OCI-LY7 (cell line): ENCODE measurements around the gene DOCK1. TPM values are rescaled to one million over a fixed set of nuclear protein-coding genes. Genes with fewer than 3 reads are reported as not detected.

ENCODE experiments used
- BruUV-seq: library from RNA; stranded (reverse); fragments of 400-500 nt; replicated peaks from 2 replicates; lab custom pipeline; 2021; lab: Mats Ljungman, UMichigan
- CTCF ChIA-PET: fragments of 300-600 bp; sonication (Branson Sonifier 250); formaldehyde crosslinking; loops from one replicate; lab custom pipeline; 2022; ENCODE audit warnings: antibody characterized with exemption; ENCODE audit not compliant: unreplicated experiment; lab: Charles Lee
- POLR2A ChIA-PET: fragments of 300-600 bp; sonication (Branson Sonifier 250); formaldehyde crosslinking; loops from one replicate; lab custom pipeline; 2022; ENCODE audit warnings: antibody characterized with exemption; lab: Charles Lee
- DNase-seq: peaks from one replicate; pipeline ENCODE4 v3.0.0-alpha.2; 2015; ENCODE audit warnings: low spot score
- H2AFZ ChIP-seq: fragments of 200-600 bp; sonication (generic), shearing (Covaris generic); 2 replicates; pipeline ENCODE4 v1.6.1; 2014; ENCODE audit warnings: mild to moderate bottlenecking, antibody characterized with exemption, low read length, moderate library complexity
- H3K27ac ChIP-seq: fragments of 200-600 bp; sonication (generic); 2 replicates; pipeline ENCODE4 v1.5.1; 2014; ENCODE audit warnings: mixed run types, low read depth, mild to moderate bottlenecking, moderate library complexity, low read length, inconsistent platforms; ENCODE audit not compliant: poor library complexity, severe bottlenecking
- H3K36me3 ChIP-seq: fragments of 200-600 bp; sonication (generic); 2 replicates; pipeline ENCODE4 v1.6.1; 2014; ENCODE audit warnings: mild to moderate bottlenecking, antibody characterized with exemption, low read length, moderate library complexity, mixed read lengths; ENCODE audit not compliant: insufficient read depth
- H3K4me1 ChIP-seq: fragments of 200-600 bp; sonication (generic); 2 replicates; pipeline ENCODE4 v1.5.1; 2014; ENCODE audit warnings: mild to moderate bottlenecking, low read length; ENCODE audit not compliant: insufficient read depth, poor library complexity, severe bottlenecking
- H3K4me2 ChIP-seq: fragments of 200-600 bp; sonication (generic); 2 replicates; pipeline ENCODE4 v1.6.1; 2014; ENCODE audit warnings: mild to moderate bottlenecking, low read length
- H3K4me3 ChIP-seq: fragments of 200-600 bp; sonication (generic); 2 replicates; pipeline ENCODE4 v1.5.1; 2014; ENCODE audit warnings: mild to moderate bottlenecking, low read depth, low read length; ENCODE audit not compliant: poor library complexity, severe bottlenecking
- H3K79me2 ChIP-seq: fragments of 200-600 bp; sonication (generic); 2 replicates; pipeline ENCODE4 v1.6.1; 2016; ENCODE audit warnings: low read depth, mild to moderate bottlenecking, low read length, moderate library complexity, mixed read lengths; ENCODE audit not compliant: insufficient read depth
- H3K9me2 ChIP-seq: fragments of 200-600 bp; sonication (generic); 2 replicates; pipeline ENCODE4 v1.6.1; 2016; ENCODE audit warnings: mild to moderate bottlenecking, low read length, mixed read lengths; ENCODE audit not compliant: insufficient read depth
- H3K9me3 ChIP-seq: fragments of 200-600 bp; sonication (generic); 2 replicates; pipeline ENCODE4 v1.6.1; 2014; ENCODE audit warnings: mild to moderate bottlenecking, mixed run types, low read length, mixed read lengths
- H4K20me1 ChIP-seq: fragments of 200-600 bp; sonication (generic); 2 replicates; pipeline ENCODE4 v1.6.1; 2014; ENCODE audit warnings: mild to moderate bottlenecking, antibody characterized with exemption, low read length, moderate library complexity, mixed read lengths; ENCODE audit not compliant: insufficient read depth
- CTCF ChIP-seq: fragments of 200-600 bp; sonication (generic); conservative IDR thresholded peaks from 2 replicates; pipeline ENCODE4 v1.5.1; 2014; ENCODE audit warnings: mild to moderate bottlenecking, antibody characterized with exemption, low read length, moderate library complexity, mixed read lengths
- EZH2phosphoT487 ChIP-seq: fragments of 200-600 bp; sonication (generic); IDR thresholded peaks from 2 replicates; pipeline ENCODE4 v1.6.1; 2018; ENCODE audit warnings: low read depth, borderline replicate concordance, mild to moderate bottlenecking, mixed run types, antibody characterized with exemption, low read length, moderate library complexity, mixed read lengths
- intact Hi-C: fragments of 100-400 bp; cut with micrococcal nuclease; formaldehyde crosslinking; loops from one replicate; pipeline ENCODE4 v1.10.0; 2022; ENCODE audit not compliant: unreplicated experiment
- total RNA-seq, 2 experiments: library from RNA; depleted of rRNA in 1 of 2; stranded (reverse); fragments of >200 nt in 1 of 2; shearing (Covaris generic) in 1 of 2; gene quantifications; 2 replicates each; pipeline ENCODE4 v1.2.3, GENCODE V29; 2014 to 2022

DOCK1 gene
- total RNA-seq, 2 experiments from 2014 or later: not detected

GRCh38 chr10:127003032-127003685 lies 97.9 kb downstream of the DOCK1 start:
- Histone ChIP-seq H3K9me2 (no peaks in the 10 kb centered on the region), H3K4me3 (no peak overlapping the region), H3K27ac (no peak overlapping the region), H3K9me3 (no peaks in the 10 kb centered on the region), H3K79me2 (no peaks in the 10 kb centered on the region), H4K20me1 (no peaks in the 10 kb centered on the region), H2AFZ (no peak overlapping the region), H3K4me1 (no peaks in the 10 kb centered on the region), H3K4me2 (no peak overlapping the region), H3K36me3 (no peaks in the 10 kb centered on the region)
- ChIA-PET POLR2A (no interaction called here), CTCF (no interaction called here)
- TF ChIP-seq EZH2phosphoT487: no peak
- no peak for TF ChIP-seq CTCF
- no peak for DNase-seq
- BruUV-seq: no TSS peak
- intact Hi-C loops: no loop called here

- Histone ChIP-seq H3K9me3 (no peaks in the 10 kb centered on the region), H3K79me2 (no peaks in the 10 kb centered on the region), H3K4me2 (no peak overlapping the region), H3K9me2 (no peaks in the 10 kb centered on the region), H3K4me3 (no peak overlapping the region), H3K36me3 (no peaks in the 10 kb centered on the region), H2AFZ (no peak overlapping the region), H4K20me1 (no peaks in the 10 kb centered on the region), H3K27ac (no peak overlapping the region), H3K4me1 (no peaks in the 10 kb centered on the region)
- no peak for DNase-seq
- TF ChIP-seq CTCF: no peak
- no peak for TF ChIP-seq EZH2phosphoT487
- BruUV-seq: no TSS peak
- intact Hi-C loops: no loop called here
- POLR2A ChIA-PET: no interaction called here
- CTCF ChIA-PET: no interaction called here
Observed at GRCh38 chr10:127006453-127006852, 101.2 kb downstream of the DOCK1 start.

- no peaks in the 10 kb centered on the region for H3K79me2 ChIP-seq
- no peaks in the 10 kb centered on the region for H3K9me3 ChIP-seq
- no peak for TF ChIP-seq CTCF
- no peak for TF ChIP-seq EZH2phosphoT487
- ChIA-PET POLR2A (interaction anchor here (0.6 kb wide), 1 partner anchor 13 kb away, joined by 4 read pairs; no protein-coding TSS in a partner anchor), CTCF (no interaction called here)
- no peak overlapping the region for H3K4me3 ChIP-seq
- no peaks in the 10 kb centered on the region for H3K36me3 ChIP-seq
- no peak overlapping the region for H2AFZ ChIP-seq
- no peak overlapping the region for H3K27ac ChIP-seq
- no peaks in the 10 kb centered on the region for H4K20me1 ChIP-seq
- no peaks in the 10 kb centered on the region for H3K4me1 ChIP-seq
- DNase-seq: no peak
- intact Hi-C loops: no loop called here
- no peaks in the 10 kb centered on the region for H3K9me2 ChIP-seq
- no TSS peak for BruUV-seq
- no peak overlapping the region for H3K4me2 ChIP-seq
Observed at GRCh38 chr10:127009366-127009765, 104.1 kb downstream of the DOCK1 start.
